ENCODE results near the gene C2orf49.

- TF ChIP-seq SIN3A (conservative IDR thresholded peaks at IDR 0.05 in 1 of 2, IDR thresholded peaks at IDR 0.05 in 1 of 2; ENCODE audit: low read depth in 1 of 2, low read length in 2 of 2) (peak; percentile 21 to 75; a peak in 1 of 4 replicates), POLR2A (IDR thresholded peaks at IDR 0.05; ENCODE audit: control extremely low read depth in 1 of 2, low read depth in 2 of 2, low read length in 2 of 2) (peak; percentile 73 to 93), NRF1 (IDR thresholded peaks at IDR 0.05; ENCODE audit: low read depth, low read length) (no peak), ZNF274 (IDR thresholded peaks at IDR 0.05; ENCODE audit: borderline replicate concordance, extremely low read depth, low read length) (no peak), MAX (IDR thresholded peaks at IDR 0.05) (peak; percentile 40)
Measured at GRCh38 chr2:105337122-105338019, at the start of gene C2orf49.

Measured in H1 (cell line).